ENCODE results near the gene TPPP3.

TPPP3 gene

DNA sequence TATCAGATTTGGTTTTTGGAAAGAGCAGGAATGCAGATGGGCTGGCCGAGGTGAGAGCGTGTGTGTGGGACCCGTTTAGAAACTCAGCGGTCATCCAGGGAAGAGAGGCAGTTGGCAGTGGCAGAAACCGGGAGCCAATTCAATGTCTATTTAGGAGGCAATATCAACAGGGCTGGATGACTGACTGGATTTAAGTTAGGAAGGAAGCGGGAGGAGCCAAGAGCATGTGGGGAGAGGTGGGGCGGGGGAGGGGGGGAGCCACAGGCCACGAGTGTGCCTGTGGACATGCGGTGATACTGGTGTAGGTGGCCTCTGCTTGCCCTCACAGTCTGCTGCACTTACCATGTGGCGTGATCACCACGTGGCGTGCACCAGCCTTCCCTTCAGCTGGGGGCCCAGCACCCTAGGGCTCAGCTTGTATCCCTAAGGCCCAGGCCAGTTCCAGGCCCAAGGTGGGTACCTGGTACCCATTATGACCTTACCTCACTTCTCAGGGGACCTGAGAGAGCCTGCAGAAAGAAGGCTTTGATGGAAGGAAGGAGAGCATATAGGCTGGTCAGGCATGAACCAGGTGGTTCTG, 10.8 kb upstream of the TPPP3 start:
- DNase-seq, result no peak

DNA sequence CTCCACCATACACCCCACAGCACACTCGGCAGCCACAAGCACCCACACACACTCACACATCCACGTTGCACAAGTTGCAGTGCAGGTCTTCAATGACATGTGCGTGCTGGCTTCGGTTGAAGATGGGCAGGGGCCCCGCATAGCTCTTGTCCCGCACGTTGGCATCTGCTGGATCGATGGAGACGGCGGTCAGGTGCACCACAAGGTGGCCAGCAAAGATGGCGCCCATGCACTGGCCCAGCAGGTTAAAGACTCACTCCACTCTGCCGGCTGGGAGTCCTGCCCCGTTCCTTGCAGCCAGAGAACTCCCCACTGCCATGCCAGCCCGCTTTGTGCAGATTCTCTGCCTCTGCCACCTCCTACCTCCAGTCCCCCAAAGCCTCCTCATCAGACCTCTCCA, 7.6 kb upstream of the TPPP3 start:
- no peak for DNase-seq

DNA sequence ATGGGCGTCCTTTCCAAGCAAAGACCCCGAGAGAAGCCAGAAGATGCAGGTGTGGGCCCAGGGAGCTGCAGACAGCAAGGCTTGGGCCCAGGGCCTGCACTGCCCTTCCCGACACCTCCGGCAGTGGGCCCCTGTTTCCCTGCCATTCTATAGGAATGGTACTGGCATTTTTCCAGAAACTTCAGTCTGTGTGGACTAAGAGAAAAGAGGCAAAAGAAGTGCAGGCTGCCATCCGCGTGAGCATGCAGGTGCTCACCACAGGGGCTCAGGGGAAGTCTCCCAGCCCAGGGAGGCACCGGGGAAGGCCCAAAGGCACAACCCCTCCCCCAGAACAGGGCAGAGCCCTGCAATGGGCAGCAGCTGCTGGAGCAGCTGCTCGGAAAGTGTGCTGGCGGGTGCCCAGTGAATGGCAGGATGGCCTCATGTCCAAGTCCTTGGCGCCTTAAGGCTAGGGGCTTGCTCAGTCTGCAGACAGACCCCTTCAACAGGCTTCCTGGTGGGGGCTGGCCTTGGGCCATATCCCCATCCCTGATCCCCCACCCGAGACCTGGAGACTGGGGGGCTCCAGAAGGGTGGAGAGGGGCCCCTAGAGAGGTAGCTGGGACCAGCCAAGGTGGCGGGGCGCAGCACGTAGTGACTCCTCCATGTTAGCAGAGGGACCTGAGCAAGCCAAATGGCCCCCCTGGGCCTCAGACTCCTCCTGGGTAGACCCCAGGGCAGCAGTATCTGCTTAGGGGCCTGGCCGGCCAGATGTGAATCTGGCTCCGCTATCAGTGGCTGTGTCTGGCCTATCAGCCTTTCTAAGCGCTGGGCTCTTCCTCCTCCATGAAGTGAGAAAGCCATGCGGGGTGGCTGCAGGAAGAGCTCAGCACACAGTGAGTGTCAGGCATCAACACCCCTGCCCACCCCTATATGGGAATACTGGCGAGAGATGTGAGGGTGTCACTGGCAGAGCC, 6.7 kb upstream of the TPPP3 start:
- no peak for DNase-seq

DNA sequence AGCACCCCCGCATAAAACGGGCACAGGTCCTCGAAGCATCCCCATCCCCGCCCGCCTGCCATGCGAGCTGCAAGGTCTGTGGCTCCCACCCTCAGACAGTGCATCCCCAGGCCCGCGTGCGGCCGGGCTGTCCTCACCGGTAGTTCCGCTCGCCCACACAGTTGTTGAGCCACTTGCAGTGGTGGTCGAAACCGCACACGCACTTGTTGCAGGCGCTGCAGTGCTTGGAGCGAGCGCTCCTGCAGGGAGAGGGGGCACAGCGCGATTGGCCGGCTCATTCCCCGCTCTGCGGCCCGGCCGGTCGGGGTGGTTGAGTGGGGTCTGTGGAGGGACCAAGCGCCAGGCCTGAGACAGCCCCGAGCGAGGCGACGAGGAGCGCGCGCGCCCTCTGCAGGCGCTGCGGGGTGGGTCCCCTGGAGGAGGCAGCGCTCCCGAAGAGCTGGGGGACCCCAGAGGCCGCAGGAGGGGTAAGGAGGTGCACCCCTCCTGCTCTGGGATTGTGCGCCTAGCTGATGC, 6.0 kb upstream of the TPPP3 start:
- no peak for DNase-seq

DNA sequence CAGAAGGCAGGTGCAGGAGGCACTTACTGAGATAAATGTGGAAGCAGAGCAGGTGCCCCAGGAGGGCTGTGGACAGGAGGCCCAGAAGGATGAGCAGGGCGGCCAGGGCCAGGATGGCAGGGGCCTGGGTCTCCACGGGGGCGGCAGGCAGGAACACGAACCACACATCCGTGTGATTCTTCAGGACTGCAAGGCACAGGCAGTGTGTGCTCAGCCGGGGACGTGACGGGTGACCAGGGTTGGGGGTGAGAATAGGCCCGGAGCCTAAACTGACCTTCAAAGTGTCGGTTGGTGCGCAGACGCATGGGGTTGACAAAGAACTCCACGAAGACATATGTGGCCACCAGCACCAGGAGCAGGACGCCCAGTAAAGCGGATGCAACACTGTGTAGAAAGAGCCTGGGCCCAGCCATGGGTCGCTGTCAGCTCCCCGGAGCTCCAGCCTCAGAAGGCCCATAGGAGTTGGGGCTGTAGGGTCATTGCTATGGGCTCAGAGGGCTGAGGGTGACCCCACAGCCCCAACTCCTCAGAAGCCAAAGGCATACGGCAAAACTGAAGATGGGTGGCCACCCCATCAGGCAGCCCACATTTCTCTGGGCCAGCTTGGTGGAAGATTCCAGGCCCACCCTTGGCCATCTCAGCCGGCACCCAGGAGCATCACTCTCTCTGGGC, 5.4 kb upstream of the TPPP3 start:
- DNase-seq, result no peak

GRCh38 chr16:67397812-67398545, 4.7 kb upstream of the TPPP3 start:
- no peak for DNase-seq

GRCh38 chr16:67397036-67397801, 3.9 kb upstream of the TPPP3 start:
- no peak for DNase-seq

DNA sequence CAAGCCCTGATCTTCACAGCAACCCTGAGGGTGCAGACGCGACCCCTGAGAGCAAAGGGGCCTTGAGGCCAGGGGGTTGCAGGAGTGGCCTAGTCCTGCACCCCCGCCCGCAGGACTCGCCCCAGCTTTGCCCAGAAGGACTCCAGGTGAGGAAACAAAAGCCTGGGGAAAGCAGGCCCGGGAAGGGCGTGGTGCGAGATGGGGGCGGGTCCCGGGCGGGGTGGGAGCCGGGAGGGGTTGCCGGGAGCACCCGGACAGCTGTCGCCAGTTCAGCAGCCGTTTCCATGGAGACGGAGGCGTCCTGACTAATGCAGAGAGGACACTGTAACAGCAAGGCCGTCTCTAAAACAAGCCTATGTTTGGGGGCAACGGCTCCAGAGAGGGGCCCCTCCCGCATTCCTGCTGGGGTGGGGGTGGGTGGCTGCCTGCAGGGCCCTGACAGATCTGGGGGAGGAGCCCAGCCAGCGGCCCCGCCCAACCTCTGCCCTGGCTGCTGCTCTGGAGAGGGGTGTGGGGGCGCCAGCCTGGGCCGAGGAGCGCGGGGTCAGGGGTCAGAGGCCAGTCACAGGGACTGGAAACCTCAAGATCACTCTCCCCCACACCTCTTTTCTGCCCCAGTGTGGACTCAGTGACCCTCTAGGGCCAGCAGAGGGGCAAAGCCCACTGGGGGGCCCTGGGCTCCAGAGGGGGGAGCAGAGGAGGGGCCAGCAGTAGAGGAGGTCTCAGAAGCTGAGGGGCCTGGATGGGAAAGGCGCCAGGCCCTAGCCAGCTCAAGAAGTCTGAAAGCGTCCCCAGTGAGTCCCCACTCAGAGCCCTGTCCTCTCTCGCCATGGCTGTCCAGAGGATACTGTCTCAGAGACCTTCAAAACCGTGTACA, 3.1 kb upstream of the TPPP3 start:
- DNase-seq, result peak; percentile 83

DNA sequence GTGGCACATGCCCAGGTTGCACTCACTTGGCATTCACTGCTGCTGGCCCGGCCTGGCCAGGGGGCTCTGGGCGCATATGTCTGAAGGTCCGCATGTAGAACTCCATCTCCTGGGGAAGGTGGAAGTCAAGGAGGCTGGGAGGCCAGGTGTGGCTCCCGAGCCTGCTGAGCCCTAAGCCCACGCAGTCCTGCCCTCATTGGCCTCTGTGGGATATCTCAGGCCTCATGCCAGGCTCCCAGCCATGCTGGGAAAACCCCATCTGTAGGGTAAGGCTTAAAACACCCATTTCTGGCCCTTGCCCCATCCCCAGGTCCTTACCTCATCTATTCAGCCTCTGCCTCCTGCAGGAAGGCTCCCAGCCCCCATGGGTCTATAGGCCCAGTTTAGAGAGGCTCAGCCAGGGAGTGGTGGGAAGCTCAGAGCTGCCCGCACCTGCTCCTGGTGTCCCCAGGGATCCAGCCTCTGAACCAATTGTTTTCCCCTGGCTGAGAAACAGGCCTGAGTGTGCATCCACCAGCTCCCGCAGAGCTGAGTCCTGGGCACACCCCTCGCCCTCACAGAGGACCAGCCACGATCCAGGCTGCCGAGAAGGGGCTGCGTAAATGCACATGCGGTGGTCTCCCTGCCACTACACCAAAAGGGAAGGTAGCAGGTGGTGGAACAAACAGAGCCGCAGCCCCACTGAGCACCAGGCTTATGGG, 2.3 kb upstream of the TPPP3 start:
- DNase-seq, result no peak

DNA sequence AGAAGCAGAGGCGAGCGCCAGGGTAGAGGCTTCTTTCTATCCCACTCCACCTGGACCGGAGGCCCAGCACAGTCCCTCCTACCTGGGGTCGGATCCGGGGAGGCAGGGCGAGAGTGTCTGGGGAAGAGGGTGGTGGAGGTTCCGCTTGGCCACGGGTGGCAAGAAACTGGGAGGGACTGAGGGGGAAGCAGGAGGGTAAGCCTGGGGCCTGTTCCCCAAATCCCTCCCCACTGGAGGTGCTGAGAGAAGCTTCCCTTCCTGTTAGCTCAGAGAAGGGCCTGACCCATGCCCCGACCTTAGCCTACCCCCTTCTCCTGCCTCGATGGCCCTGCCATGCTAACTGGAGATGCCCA, 1.8 kb upstream of the TPPP3 start:
- DNase-seq, result no peak

GRCh38 chr16:67394155-67395104, 1.1 kb upstream of the TPPP3 start:
- no peak for DNase-seq

DNA sequence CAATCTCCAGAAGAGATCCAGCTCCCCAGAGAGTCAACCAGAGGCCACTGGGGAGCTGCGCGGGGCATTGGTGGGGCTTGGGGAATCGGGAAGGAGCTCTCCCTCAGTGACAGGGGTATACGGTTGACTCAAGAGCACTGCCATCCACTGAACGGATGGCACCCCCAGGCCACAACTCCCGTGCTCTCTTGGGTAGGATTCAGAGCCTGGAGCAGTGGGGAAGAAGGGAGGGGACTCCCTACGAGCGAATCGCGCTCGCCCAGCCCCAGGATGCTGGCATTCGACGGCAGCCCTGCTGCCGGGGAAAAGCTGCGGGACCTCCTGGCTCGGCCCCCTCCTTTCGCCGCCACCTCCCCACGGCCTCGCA, 473 bp upstream of the TPPP3 start:
- no peak for DNase-seq

GRCh38 chr16:67392301-67393059, 818 bp downstream of the TPPP3 start:
- no peak for DNase-seq

DNA sequence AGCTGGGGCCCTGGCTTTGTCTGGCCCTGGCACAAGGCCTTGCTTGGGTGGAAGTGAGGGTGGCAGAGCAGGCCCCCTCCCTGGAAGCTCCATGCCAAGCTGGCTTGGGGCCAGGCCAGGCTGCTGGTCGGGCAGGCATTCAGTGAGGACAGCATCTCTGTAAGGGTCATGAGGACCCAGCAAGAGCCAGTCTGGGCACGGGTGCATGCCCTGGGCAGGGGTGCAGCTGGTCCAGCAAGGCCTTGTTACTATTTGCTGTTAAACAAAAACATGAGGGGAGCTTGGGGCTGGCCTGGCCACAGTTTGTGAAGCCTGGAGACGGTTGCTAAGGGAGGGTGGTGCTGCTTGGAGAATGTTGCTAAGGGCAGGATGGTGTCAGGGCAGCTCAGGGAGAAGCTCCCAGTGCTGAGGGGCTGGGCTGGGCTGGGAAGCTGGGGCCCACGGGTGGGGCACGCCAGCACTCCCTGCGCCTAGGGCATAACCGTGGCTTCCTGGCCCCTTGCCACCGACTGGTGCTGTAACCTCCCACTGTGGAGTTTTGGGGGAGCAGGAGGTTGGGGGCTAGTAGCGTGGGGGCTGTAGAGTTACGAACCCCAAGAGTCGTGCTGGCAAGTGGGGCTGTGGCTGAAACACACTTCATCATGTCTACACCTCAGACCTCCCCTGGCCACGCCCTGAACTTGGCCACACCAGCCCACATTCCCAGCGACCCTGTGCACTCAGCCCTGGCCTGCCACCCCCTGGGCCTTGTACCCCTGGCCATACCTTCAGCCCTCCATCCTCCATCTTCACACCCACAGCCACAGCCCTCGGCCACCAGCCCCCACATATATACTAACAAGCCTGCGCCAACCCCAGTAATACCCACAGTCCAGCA, 1.6 kb downstream of the TPPP3 start:
- no peak for DNase-seq

GRCh38 chr16:67390816-67391423, 2.4 kb downstream of the TPPP3 start:
- no peak for DNase-seq

- no peak for DNase-seq
Observed at GRCh38 chr16:67389911-67390815, 3.1 kb downstream of the TPPP3 start.

Data from fibroblast of skin of right quadriceps (primary cell).